GM21423 (cell line): ENCODE results near the gene LIN28A.

Source experiments
- ATAC-seq: cut with Tn5 transposase; IDR thresholded peaks from one replicate; pipeline ENCODE4 v1.9.1; 2021; ENCODE audit warnings: mild to moderate bottlenecking, moderate library complexity; ENCODE audit not compliant: unreplicated experiment

Gene LIN28A

DNA sequence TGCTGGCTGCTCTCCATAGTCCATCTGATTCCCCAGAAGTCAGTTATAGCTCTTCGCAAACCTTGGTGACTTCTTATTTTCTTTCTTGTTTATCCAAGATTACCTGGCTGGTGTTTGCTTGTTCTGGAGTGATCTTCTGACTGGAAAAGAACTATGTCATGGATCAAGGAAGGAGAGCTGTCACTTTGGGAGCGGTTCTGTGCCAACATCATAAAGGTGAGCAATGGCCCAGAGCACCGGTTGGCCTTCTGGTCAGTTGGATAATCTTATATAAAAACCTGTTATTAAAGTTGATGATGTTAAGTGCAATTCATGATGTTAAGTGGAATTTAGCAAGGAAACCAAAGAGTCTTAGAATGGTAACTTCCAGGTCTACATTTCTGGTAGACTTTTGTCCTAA lies 22.2 kb downstream of the LIN28A start:
- no peak for ATAC-seq

DNA sequence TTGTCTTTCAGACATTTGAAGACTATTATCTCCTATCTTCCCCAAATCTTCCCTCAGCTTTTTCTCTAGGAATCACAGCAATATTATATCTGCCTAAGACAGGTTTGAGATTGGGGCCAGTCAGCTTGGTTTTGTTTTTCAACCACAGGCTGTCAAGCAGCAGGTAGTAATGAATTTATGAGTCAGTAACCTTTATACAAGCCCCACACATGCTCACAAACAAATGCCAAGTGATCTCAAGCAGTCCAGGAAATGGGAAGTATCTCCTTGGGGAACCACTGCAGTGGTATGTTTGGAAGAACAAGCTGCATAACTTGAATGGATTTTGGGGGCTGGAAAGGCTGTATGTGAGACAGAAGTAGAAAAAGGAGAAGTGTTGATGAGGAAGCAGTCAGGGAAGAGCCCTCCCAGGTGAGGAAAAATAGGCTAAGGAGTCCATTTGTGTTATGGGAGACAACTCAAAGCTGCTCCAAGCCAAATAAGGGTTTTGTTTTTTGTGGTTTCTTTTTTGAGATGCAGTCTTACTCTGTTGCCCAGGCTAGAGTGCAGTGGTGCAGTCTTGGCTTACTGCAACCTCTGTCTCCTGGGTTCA lies 23.6 kb downstream of the LIN28A start:
- no peak for ATAC-seq

DNA sequence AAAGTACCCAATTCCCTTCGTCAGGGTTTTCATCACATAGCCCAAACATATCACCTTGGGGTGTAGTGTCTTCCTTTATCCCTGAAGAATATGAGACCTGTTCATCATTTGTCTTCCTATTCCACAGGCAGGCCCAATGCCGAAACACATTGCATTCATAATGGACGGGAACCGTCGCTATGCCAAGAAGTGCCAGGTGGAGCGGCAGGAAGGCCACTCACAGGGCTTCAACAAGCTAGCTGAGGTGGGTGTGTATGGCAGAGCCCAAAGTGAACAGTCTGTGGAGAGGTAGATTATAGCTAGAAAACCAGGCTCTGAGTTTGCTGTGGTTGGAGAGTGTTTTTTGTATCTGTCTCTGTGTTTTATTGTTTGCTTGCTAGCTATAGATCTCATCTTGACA lies 27.4 kb downstream of the LIN28A start:
- ATAC-seq: no peak

DNA sequence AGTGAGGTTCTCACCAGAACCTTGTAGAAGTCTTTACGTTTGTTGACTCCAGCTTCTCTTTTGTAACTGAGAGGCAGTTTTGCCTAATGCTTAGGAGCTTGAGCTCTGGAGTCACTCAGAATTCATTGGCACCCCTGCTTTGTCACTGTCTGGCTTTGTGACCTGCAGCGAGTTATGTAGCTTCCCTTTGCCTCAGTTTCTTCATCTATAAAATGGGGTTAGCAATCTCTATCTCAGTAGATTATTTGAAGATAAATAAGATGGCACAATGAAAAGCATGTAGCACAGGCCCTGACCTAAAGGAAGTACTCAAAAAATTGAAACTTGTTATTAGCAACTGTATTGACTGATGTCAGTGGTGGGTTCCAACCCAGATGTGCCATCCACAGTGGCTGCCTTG lies 29.6 kb downstream of the LIN28A start:
- no peak for ATAC-seq

DNA sequence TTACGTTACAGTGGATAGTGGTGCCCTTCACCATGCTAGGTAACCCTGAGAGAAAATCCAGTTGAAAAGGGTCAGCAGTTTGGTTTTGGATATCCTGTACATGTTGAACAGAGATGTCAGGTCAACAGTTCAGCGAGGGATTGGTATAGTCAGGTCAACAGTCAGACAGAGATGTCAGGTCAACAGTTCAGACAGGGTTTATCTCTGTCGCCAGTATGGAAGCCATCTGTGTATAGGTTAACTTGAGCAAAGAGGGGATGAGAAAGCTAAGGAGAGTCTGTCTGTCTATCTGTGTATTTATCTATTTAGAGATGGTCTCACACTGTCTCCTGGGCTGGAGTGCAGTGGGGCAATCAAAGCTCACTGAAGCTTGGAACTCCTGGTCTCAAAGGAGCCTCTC lies 39.3 kb downstream of the LIN28A start:
- no peak for ATAC-seq

DNA sequence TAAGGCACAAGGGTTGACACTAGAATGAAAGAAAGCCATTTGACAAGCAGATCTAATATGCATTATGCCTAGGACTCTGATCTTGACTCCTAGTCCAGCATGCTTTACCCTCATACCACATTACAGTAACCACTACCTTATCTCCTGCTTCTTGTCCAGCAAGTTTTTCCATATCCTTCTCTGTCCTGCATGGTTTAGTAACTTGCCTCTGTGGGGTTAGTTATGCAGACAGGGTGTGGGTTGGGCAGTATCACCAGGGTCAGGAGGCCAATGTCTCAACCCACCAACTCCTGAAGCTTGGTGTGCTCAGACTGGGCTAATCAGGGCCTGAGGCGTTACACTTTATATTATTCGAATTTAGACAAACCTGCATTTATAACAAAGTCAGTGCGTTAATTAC lies 40.3 kb downstream of the LIN28A start:
- no peak for ATAC-seq

DNA sequence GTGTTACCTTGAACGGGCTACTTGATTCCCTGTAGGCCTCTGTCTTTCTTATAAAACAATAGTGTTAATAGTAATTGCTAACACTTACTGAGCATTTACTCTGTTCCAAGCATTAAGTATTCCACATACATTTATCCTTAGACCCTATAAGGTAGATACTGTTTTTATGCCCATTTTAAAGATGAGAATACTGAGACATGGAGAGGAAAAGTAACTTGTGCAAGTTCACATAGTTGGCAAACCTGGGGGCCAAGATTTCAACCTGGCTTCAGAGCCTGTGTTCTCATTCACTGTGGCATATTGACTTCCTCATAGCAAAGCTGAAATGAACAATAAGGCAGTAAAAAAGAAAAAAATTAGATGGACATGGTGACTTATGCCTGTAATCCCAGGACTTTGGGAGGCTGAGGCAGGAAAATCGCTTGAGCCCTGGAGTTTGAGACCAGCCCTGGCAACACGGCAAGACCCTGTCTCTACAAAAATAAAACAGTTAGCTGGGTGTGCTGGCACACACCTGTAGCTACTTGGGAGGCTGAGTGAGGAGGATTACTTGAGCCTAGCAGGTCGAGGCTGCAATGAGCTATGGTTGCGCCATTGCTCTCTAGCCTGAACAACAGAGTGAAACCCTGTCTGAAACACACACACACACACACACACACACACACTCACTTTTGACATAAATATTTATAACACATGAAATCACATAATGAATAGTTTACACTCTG lies 42.0 kb downstream of the LIN28A start:
- ATAC-seq: no peak

DNA sequence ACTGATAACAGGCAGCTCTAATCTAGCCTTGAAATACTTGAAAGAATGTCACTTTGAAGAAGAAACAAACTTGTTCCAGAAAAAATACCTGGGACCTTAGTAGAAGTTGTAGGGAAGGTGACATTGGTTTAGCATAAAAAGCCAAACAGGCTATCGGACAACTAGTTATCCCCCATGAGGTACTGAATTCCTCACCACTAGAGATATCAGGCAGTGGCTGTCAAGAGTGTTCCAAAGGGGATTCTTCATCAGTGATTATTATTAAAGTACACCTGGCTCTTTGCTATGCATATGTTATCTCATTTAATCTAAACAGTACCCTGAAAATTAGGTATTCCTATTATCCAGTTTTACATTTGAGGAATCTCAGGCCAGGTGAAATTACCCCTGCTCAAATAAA lies 48.5 kb downstream of the LIN28A start:
- no peak for ATAC-seq

DNA sequence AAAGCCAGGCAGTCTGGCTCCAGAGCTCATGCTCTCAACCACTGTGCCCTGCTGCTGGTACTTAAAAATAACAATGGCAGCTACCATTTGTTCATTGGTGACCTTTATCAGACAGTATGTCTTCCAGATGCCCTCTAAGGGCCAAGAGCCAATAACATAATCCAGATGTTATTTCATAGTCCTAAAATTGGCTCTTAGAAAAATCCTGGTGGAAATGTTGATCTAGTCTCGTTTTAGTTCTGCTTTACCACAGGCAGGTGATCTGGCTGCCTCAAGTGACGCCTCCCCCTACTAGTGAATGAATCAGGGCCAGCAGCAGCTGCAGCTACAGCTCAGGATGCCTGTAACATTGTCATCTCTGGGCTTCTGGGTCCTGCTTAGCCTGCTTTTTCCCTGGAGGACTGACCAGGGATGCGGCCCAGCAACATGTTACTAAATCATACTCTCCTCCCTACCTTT lies 49.0 kb downstream of the LIN28A start:
- ATAC-seq: no peak

DNA sequence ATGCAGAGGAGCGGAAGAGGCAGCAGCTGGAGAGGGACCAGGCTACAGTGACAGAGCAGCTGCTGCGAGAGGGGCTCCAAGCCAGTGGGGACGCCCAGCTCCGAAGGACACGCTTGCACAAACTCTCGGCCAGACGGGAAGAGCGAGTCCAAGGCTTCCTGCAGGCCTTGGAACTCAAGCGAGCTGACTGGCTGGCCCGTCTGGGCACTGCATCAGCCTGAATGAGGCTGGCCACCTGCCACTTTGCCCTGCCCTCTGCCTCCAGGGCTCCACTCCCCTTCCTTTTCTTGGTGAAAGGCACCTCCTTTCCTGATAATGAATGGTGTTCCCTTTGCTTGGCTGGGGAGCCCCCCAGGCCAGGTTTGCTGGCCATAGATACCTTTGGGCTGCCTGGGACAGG lies 58.3 kb downstream of the LIN28A start:
- ATAC-seq: no peak

DNA sequence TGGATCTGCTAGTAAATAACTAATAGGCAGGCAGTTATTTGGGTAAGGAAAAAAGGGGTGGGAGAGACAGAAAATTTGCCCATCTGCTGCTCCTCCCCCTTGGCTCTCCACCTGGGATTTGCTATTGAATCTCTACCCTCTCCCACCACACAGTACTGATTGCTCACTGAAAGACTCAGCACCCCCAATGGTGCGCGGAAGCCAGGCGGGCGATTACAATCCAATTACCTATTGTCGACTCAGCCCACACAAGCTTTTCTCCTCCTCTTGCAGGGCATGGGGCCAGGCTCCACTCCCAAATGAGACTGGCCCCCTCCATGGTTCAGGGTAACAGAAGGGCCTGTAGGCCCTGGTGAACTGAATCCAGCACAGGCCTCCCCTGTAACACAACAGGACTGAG lies 58.9 kb downstream of the LIN28A start:
- no peak for ATAC-seq

DNA sequence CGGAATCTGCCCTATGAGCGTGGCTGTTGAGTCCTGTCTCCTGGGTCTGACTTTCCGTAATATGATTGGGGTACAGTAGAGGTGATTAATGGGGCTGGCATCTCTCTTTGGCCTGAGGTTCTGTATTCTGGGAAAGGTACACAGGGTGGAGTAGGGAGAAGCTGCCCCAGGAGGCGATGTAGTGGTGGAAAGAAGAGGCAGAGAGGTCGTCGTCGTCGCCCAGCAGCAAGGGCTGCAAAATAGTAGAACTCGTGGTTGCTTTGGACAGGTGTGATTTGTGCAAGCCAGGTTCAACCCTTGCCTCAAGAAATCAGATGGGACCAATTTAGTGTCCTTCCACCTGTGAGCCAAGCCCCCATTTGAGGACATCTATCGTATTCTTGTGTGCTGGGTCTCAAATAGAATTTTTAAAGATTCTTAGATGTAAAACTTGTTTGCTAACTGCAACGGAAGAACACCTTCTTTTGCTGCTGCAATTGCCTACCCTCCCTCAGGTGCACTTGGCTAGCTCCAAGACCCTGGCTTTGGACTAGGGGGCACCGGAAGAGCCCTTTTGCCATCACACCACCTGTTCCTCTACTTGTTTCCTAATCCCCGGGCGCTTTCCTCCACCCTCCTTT lies 60.4 kb downstream of the LIN28A start:
- ATAC-seq: no peak

DNA sequence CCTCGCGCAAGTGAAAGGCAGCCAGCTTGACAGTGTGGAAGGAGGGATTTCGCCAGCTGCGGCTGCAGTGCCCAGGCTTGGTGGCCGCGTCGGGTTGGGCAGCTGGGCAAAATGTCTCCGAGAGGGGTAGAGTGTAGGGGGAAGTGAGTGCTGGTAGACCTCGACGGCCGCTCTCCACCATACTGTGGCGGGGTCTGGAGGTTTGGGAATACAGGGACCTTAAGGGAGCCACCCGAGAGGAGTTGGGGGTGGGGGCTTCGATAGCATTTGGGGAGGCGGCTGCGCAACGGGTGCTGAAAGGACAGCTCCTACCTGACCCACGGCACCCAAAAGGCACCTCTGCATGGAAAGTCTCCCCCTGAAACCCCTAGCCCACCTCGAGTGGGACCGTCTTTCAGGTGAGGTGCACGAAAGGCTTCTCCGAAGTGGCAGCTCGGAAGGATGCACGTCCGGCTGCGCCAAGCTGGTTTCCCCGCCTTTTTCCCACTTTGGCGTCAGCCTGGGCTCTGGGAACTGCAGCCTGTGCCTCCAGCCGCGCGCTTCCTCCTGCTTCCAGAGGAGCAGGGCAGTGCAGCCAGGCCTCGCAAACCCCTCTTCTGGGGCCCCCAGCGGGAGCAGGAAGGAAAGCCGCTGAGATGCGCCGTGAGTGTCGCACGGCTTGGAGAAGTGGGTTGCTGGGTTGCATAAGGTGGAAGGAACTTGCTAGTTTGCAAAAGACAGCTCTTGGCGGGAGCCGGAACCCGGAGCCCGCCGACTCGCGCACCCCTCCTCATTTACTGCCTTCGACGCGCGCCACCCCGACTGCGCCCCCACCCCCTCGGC lies 61.1 kb downstream of the LIN28A start:
- peak; percentile 3 for ATAC-seq

DNA sequence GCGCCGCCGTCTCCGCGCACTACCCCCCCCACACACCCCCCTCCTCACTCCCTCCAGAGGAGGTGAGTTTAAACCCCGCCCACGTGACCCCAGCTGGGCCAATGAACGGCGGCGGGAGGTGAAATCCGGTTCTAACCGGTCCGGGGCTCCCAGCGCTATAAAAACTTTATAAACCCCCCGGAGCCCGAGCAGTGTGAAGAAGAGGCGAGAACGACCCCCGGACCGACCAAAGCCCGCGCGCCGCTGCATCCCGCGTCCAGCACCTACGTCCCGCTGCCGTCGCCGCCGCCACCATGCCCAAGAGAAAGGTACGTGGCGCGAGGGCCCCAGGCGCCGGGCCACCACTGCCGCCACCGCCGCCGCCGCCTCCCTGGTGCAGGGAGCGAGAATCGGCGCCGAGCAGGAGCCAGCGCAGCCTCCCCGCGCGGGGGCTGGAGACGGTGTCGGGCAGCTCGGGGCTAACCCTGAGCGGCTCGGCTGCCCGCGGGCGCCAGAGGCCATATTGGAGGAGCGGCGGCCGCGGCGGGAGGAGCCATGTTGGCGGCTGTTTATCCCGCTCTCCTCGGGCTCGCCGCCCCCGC lies 61.8 kb downstream of the LIN28A start, which contains the start of gene HMGN2:
Gene HMGN2, plus strand, starts transcription at position 121 of the 581 bp plus-strand sequence. Its CDS starts 173 bp downstream, at position 294.
- ATAC-seq: peak; percentile 50

DNA sequence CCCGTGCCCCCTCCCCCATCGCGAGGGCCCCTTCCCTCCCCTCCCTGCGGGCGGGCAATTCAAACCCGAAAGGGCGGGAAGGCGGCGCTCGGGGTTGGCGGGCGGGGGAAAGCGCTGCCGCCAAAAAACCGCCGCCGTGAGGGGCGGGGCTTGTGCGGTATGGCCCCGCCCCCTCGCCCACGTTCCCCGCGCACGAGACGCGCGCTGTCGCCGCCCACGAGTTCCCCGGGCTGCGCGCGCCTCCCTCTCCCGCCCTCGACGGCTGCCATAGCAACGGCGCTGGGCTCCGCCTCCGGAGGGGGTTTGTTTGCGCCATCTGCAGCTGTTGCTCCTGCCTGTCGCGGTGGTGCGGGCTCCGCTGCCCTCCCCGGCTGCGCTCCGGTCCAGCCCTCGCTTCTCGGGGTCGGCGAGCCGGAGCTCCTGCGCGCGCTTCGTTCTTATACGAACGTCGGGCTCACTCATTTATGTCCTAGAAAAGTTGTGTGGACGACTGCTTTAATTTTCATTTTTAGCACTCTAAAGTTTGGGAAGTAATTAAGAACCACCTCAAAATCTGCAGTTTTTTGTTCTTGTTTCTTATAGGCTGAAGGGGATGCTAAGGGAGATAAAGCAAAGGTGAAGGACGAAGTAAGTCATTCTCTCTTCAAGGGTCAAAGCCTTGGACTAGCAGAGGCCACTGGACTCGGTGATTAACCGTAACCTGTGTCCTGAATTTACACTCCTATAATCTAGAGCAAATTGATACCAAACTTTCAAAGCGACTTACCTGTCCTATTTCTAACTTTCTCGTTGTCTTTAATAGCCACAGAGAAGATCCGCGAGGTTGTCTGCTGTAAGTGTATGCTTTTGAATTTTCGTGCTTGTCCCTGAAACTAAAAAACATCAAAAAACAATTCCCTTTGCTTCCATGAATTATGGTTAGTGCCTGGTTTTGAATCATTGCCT lies 62.6 kb downstream of the LIN28A start:
- ATAC-seq: peak; percentile 79

DNA sequence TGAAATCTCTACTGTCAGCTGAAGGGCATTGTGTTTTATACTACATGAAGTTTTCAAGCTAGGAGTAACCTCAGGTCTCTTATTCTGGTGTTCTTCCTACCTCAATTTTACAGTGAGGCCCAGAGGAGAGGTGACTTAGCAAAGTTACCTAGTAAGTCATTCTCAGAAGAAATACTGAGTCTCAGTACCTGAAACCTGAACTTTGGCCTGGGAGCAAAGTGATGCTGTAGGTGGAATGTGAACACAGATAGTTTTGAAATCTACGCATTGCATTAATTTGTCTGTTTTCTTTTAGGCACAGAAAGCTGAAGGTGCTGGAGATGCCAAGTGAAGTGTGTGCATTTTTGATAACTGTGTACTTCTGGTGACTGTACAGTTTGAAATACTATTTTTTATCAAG lies 64.2 kb downstream of the LIN28A start:
- ATAC-seq: no peak

DNA sequence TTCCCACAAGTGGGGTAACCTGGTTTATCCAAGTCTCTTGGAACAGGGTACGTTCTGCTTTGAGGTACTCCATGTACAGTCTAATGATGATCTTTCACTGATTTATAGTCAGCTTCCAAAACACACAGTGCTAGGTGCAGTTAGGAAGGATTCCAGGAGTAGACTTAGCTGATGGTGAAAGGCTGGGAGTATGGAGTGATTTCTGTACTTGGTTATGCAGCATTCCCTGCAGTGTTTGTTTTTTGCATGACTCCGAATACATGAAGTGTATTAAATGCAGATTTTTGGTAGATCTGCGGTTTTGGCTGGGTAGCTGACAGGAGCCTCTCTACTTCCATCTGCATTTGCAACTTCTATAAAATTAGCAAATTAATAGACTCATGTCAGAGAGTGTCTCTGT lies 65.4 kb downstream of the LIN28A start:
- ATAC-seq: no peak

DNA sequence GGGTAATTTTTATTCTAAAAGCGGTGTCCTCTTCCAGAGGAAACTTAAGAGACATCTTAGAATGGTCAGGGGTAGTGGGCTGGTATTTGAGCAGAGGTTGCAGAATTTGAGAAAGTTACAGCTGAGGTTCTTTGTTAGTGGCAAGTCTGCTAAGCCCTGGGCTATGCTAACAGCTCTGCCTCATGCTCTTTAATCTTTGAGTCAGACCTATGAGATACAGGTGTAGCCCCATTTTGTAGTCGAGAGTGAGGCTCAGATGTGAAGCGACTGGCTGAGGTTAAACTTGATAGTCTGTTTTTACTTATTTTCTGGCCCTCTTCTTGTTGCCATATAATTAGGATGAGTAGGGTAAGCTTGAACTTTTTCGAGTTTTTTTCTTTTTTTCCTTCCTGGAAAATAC lies 66.3 kb downstream of the LIN28A start:
- no peak for ATAC-seq

DNA sequence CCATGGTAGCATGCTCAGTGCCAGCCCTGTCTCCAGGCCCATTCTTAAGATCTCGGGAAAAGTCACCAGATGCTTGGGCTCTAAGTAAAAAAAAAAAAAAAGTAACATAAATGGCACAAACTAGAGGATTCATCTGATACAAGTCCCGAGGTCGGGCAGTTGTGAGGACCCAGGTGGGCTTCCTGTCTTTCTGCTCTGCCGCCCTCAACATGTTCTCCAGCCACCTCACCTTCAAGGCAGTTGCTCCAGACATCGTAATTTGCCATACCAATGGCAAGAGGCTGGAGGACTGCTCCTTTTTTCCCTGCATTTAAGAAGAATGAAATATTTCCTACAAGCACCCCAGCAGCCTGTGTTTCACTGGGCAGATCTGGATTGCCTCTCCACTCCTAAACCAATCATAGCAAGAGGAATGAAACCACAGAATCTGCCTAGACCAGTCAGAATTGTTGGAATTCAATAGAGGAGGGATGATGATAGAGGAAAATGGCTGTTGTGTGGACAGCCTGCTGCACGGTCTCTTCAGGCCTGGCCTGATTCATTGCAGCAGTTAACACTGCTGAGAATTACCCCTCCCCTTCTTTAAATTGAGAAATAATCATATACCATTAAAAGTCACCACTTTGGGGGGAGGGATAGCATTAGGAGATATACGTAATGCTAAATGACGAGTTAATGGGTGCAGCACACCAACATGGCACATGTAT lies 67.0 kb downstream of the LIN28A start:
- ATAC-seq: no peak
